MM.1S (cell line): Measurements from ENCODE around the gene LIFR.

Source experiments
- DNase-seq: peaks from one replicate; pipeline ENCODE4 v3.0.0-alpha.2; 2015
- H2AFZ ChIP-seq: fragments of 300-600 bp; sonication (generic); 2 replicates; pipeline ENCODE4 v1.6.0; 2016; ENCODE audit warnings: antibody characterized with exemption, low read length
- H3F3A ChIP-seq: fragments of 300-600 bp; sonication (generic); 2 replicates; pipeline ENCODE4 v1.6.1; 2016; ENCODE audit warnings: mild to moderate bottlenecking, antibody characterized with exemption, low read length, moderate library complexity, mixed read lengths; ENCODE audit not compliant: insufficient read depth
- H3K27ac ChIP-seq: fragments of 300-600 bp; sonication (generic); 2 replicates; pipeline ENCODE4 v1.5.1; 2016; ENCODE audit warnings: mild to moderate bottlenecking, low read length
- H3K27me3 ChIP-seq: fragments of 300-600 bp; sonication (generic); replicated peaks from 2 replicates; pipeline ENCODE4 v1.6.0; 2016; ENCODE audit warnings: low read length; ENCODE audit not compliant: insufficient read depth
- H3K36me3 ChIP-seq: fragments of 300-600 bp; sonication (generic); replicated peaks from 2 replicates; pipeline ENCODE4 v1.6.1; 2016; ENCODE audit warnings: mild to moderate bottlenecking, low read length, mixed read lengths; ENCODE audit not compliant: insufficient read depth
- H3K4me1 ChIP-seq: fragments of 300-600 bp; sonication (generic); 2 replicates; pipeline ENCODE4 v1.6.1; 2016; ENCODE audit warnings: low read length, mixed read lengths
- H3K4me2 ChIP-seq: fragments of 300-600 bp; sonication (generic); 2 replicates; pipeline ENCODE4 v1.6.0; 2016; ENCODE audit warnings: low read depth, low read length
- H3K4me3 ChIP-seq: fragments of 300-600 bp; sonication (generic); 2 replicates; pipeline ENCODE4 v1.5.1; 2016; ENCODE audit warnings: low read length, mixed read lengths
- H3K79me2 ChIP-seq: fragments of 300-600 bp; sonication (generic); 2 replicates; pipeline ENCODE4 v1.6.1; 2016; ENCODE audit warnings: mixed run types, low read length, mixed read lengths
- H3K9ac ChIP-seq: fragments of 300-600 bp; sonication (generic); 2 replicates; pipeline ENCODE4 v1.6.1; 2016; ENCODE audit warnings: low read length, mixed read lengths
- H3K9me2 ChIP-seq: fragments of 300-600 bp; sonication (generic); replicated peaks from 2 replicates; pipeline ENCODE4 v1.6.1; 2016; ENCODE audit warnings: mild to moderate bottlenecking, low read length, mixed read lengths; ENCODE audit not compliant: insufficient read depth
- H3K9me3 ChIP-seq: fragments of 300-600 bp; sonication (generic); replicated peaks from 2 replicates; pipeline ENCODE4 v1.6.1; 2016; ENCODE audit warnings: mild to moderate bottlenecking, low read length, mixed read lengths; ENCODE audit not compliant: insufficient read depth
- H4K20me1 ChIP-seq: fragments of 300-600 bp; sonication (generic); 2 replicates; pipeline ENCODE4 v1.6.1; 2016; ENCODE audit warnings: mild to moderate bottlenecking, low read length, moderate library complexity, mixed read lengths; ENCODE audit not compliant: insufficient read depth
- CTCF ChIP-seq: fragments of 300-600 bp; sonication (generic); IDR thresholded peaks from 2 replicates; pipeline ENCODE4 v1.5.1; 2016; ENCODE audit warnings: antibody characterized with exemption, low read length, mixed read lengths
- EZH2 ChIP-seq: fragments of 300-600 bp; sonication (generic); optimal IDR thresholded peaks from 2 replicates; pipeline ENCODE3; 2017; ENCODE audit warnings: low read depth, mild to moderate bottlenecking, antibody characterized with exemption, low read length, mixed read lengths
- EZH2phosphoT487 ChIP-seq: fragments of 300-600 bp; sonication (generic); IDR thresholded peaks from 2 replicates; pipeline ENCODE4 v1.6.1; 2018; ENCODE audit warnings: antibody characterized with exemption, low read length

The LIFR gene

GRCh38 chr5:38472541-38472940 is 83.9 kb downstream of the LIFR start:
- Histone ChIP-seq H2AFZ (no peak overlapping the region), H4K20me1 (no peaks in the 10 kb centered on the region), H3K27ac (no peak overlapping the region), H3F3A (no peaks in the 10 kb centered on the region), H3K9me3 (no peaks in the 10 kb centered on the region), H3K79me2 (no peaks in the 10 kb centered on the region), H3K9me2 (no peaks in the 10 kb centered on the region), H3K9ac (no peak overlapping the region), H3K27me3 (no peaks in the 10 kb centered on the region; the same call in 1 of the 2 replicates), H3K4me3 (no peak overlapping the region), H3K4me2 (no peak overlapping the region), H3K4me1 (no peaks in the 10 kb centered on the region), H3K36me3 (no peaks in the 10 kb centered on the region)
- no peak for TF ChIP-seq CTCF
- TF ChIP-seq EZH2phosphoT487: no peak
- TF ChIP-seq EZH2: no peak
- no peak for DNase-seq

GRCh38 chr5:38471709-38472108 is 84.7 kb downstream of the LIFR start:
- H3K9ac ChIP-seq: no peak overlapping the region
- no peaks in the 10 kb centered on the region for H3K36me3 ChIP-seq
- H2AFZ ChIP-seq: no peak overlapping the region
- H3F3A ChIP-seq: no peaks in the 10 kb centered on the region
- no peak for TF ChIP-seq CTCF
- no peak for TF ChIP-seq EZH2phosphoT487
- TF ChIP-seq EZH2: no peak
- H3K4me3 ChIP-seq: no peak overlapping the region
- H3K9me3 ChIP-seq: no peaks in the 10 kb centered on the region
- H3K9me2 ChIP-seq: no peaks in the 10 kb centered on the region
- H3K4me2 ChIP-seq: no peak overlapping the region
- no peak for DNase-seq
- H4K20me1 ChIP-seq: no peaks in the 10 kb centered on the region
- H3K4me1 ChIP-seq: no peaks in the 10 kb centered on the region
- no peaks in the 10 kb centered on the region for H3K79me2 ChIP-seq
- H3K27ac ChIP-seq: no peak overlapping the region
- no peaks in the 10 kb centered on the region; the same call in 1 of the 2 replicates for H3K27me3 ChIP-seq

- H3K4me1 ChIP-seq: peaks cover 8% of the 10 kb centered on the region
- no peaks in the 10 kb centered on the region for H4K20me1 ChIP-seq
- H3K27me3 ChIP-seq: no peaks in the 10 kb centered on the region; the same call in 1 of the 2 replicates
- H2AFZ ChIP-seq: no peak overlapping the region
- H3K79me2 ChIP-seq: no peaks in the 10 kb centered on the region
- no peak overlapping the region for H3K27ac ChIP-seq
- TF ChIP-seq CTCF: no peak
- no peak for TF ChIP-seq EZH2phosphoT487
- TF ChIP-seq EZH2: no peak
- H3K4me3 ChIP-seq: no peak overlapping the region
- no peaks in the 10 kb centered on the region for H3K9me3 ChIP-seq
- no peaks in the 10 kb centered on the region for H3K9me2 ChIP-seq
- DNase-seq: no peak
- no peaks in the 10 kb centered on the region for H3F3A ChIP-seq
- no peak overlapping the region for H3K4me2 ChIP-seq
- H3K9ac ChIP-seq: no peak overlapping the region
- no peaks in the 10 kb centered on the region for H3K36me3 ChIP-seq
Measured at GRCh38 chr5:38469707-38470267, 86.7 kb downstream of the LIFR start.
